Sigmoid colon (tissue), 7 donors: ENCODE measurements around the gene FGR. TPM values are rescaled to one million over a fixed set of nuclear protein-coding genes. Genes with fewer than 3 reads are reported as not detected.

ENCODE experiments used
- DNase-seq: peaks from one replicate; pipeline ENCODE4 v3.0.0-alpha.2; 2019
- H3K27ac ChIP-seq, 4 donors: fragments of 200-600 bp; sonication (generic); one replicate each; pipeline ENCODE4 v1.5.1; 2016 to 2019; ENCODE audit warnings: mild to moderate bottlenecking in 1 of 4
- H3K27me3 ChIP-seq, 3 donors: fragments of 200-600 bp; sonication (generic); one replicate each; pipeline ENCODE4 v1.5.1; 2019; ENCODE audit warnings: mild to moderate bottlenecking in 1 of 3
- H3K36me3 ChIP-seq, 4 donors: fragments of 200-600 bp; sonication (generic); one replicate each; pipeline ENCODE4 v1.5.1; 2016 to 2019
- H3K4me1 ChIP-seq, 4 donors: fragments of 200-600 bp; sonication (generic); one replicate each; pipeline ENCODE4 v1.5.1; 2017 to 2019
- H3K4me3 ChIP-seq, 4 donors: fragments of 200-600 bp; sonication (generic); one replicate each; pipeline ENCODE4 v1.5.1; 2017 to 2019; ENCODE audit warnings: mild to moderate bottlenecking in 2 of 4, moderate library complexity in 1 of 4
- H3K9me3 ChIP-seq, 4 donors: fragments of 200-600 bp in 3 of 4; sonication (generic) in 3 of 4; one replicate each; pipeline versions ENCODE4 v1.5.1 to v1.6.1; 2013 to 2019
- CTCF ChIP-seq, 4 experiments: fragments of 450-650 bp in 3 of 4; fragments of 200-600 bp in 1 of 4; IDR thresholded peaks; one replicate each; pipeline ENCODE4 v1.5.1; 2016 to 2019; ENCODE audit warnings: antibody characterized with exemption in 4 of 4, mild to moderate bottlenecking in 3 of 4, moderate library complexity in 2 of 4
- EP300 ChIP-seq, 4 donors: sonication (generic); formaldehyde crosslinking; IDR thresholded peaks; one replicate each; pipeline ENCODE4 v1.6.1; 2017; ENCODE audit warnings: antibody characterized with exemption in 4 of 4
- POLR2A ChIP-seq, 2 donors: fragments of 450-650 bp; IDR thresholded peaks; one replicate each; pipeline ENCODE4 v1.6.1; 2016; ENCODE audit warnings: antibody characterized with exemption in 2 of 2, mild to moderate bottlenecking in 2 of 2, moderate library complexity in 2 of 2
- POLR2AphosphoS5 ChIP-seq, 4 donors: sonication (generic); formaldehyde crosslinking; IDR thresholded peaks; one replicate each; pipeline ENCODE4 v1.6.1; 2017; ENCODE audit warnings: antibody characterized with exemption in 4 of 4
- WGBS, 2 donors: extraction: QIAGEN DNeasy Blood & Tissue Kit; methylation state at CpG; one replicate each; pipeline ENCODE4 v1.1.7; 2013; 5-methylcytosine and 5-hydroxymethylcytosine counted together
- intact Hi-C: fragments of 100-400 bp; cut with DNase I; formaldehyde crosslinking; loops from one replicate; pipeline ENCODE4 v1.15.1; 2023
- polyA plus RNA-seq, 3 donors: library from polyadenylated mRNA; stranded (reverse); fragments of 200-250 nt; gene quantifications; one replicate each; pipeline ENCODE4 v1.2.3, GENCODE V29; 2013
- total RNA-seq, 4 donors: library from RNA; depleted of rRNA; stranded (reverse); fragments of >200 nt; gene quantifications; one replicate each; pipeline ENCODE4 v1.1.0, GENCODE V29; 2016
- donor health status: healthy with polysubstance abuse.
- donor health status: Bipolar disorder and iron deficiency.
- donor health status: healthy.

Gene FGR
- total and polyA plus RNA-seq, 7 donors: 3.0 to 14.4 (median 6.9) TPM

GRCh38 chr1:27661412-27662075 is 26.6 kb upstream of the FGR start:
- TF ChIP-seq POLR2A (IDR thresholded peaks at IDR 0.05) (no peak), EP300 (IDR thresholded peaks at IDR 0.05) (no peak), POLR2AphosphoS5 (IDR thresholded peaks at IDR 0.05) (no peak), CTCF (IDR thresholded peaks at IDR 0.05) (no peak)
- Histone ChIP-seq H3K4me1 (peaks cover 0 to 15% (median 5%) of the 10 kb centered on the region in 4 donors), H3K4me3 (no peak overlapping the region), H3K27ac (no peak overlapping the region), H3K36me3 (no peaks in the 10 kb centered on the region), H3K27me3 (no peaks in the 10 kb centered on the region), H3K9me3 (no peaks in the 10 kb centered on the region)
- 96 to 97% methylated on average over 8 of the region's 8 CpGs for WGBS, 2 donors
- DNase-seq: no peak
- intact Hi-C loops: loop anchor here (2.0 to 10.0 kb wide), 5 partner anchors 17 to 361 kb away; partner anchors contain the start of gene TMEM222

- peak overlapping the region; percentile 47 to 82 (median 66) for H3K4me3 ChIP-seq
- intact Hi-C loops: loop anchor here (5.0 to 10.0 kb wide), 3 partner anchors 103 to 336 kb away; partner anchors contain the start of gene TMEM222
- H3K9me3 ChIP-seq: no peaks in the 10 kb centered on the region
- H3K36me3 ChIP-seq: no peaks in the 10 kb centered on the region
- no peaks in the 10 kb centered on the region for H3K27me3 ChIP-seq
- WGBS, 2 donors: 38 to 58% methylated on average over 10 of the region's 10 CpGs
- DNase-seq: no peak
- TF ChIP-seq POLR2A (IDR thresholded peaks at IDR 0.05) (no peak), CTCF (IDR thresholded peaks at IDR 0.05) (no peak), POLR2AphosphoS5 (IDR thresholded peaks at IDR 0.05) (no peak), EP300 (IDR thresholded peaks at IDR 0.05) (no peak)
- H3K4me1 ChIP-seq: peaks cover 0 to 27% (median 14%) of the 10 kb centered on the region in 4 donors
- peak overlapping the region; percentile 91 for H3K27ac ChIP-seq
These were observed 25.4 kb upstream of the FGR start for GRCh38 chr1:27660300-27660835.

- TF ChIP-seq CTCF (IDR thresholded peaks at IDR 0.05): no peak
- peak; percentile 78 to 89 (median 86) for TF ChIP-seq POLR2AphosphoS5 (IDR thresholded peaks at IDR 0.05)
- TF ChIP-seq EP300 (IDR thresholded peaks at IDR 0.05): no peak
- peak in 1 of 2 donors; percentile 28 for TF ChIP-seq POLR2A (IDR thresholded peaks at IDR 0.05)
- Histone ChIP-seq H3K4me3 (peak overlapping the region; percentile 47 to 82 (median 66)), H3K27me3 (no peaks in the 10 kb centered on the region), H3K9me3 (no peaks in the 10 kb centered on the region), H3K36me3 (no peaks in the 10 kb centered on the region), H3K27ac (peak overlapping the region; percentile 91), H3K4me1 (peaks cover 0 to 31% (median 14%) of the 10 kb centered on the region in 4 donors)
- DNase-seq: peak; percentile 96
- WGBS, 2 donors: 4 to 5% methylated on average over 78 of the region's 78 CpGs
- intact Hi-C loops: loop anchor here (5.0 to 10.0 kb wide), 3 partner anchors 102 to 335 kb away; partner anchors contain the start of gene TMEM222
These were observed 24.7 kb upstream of the FGR start for GRCh38 chr1:27659497-27660299.

- peak in 1 of 4 donors; percentile 17 for TF ChIP-seq POLR2AphosphoS5 (IDR thresholded peaks at IDR 0.05)
- TF ChIP-seq CTCF (IDR thresholded peaks at IDR 0.05): no peak
- intact Hi-C loops: no loop called here
- Histone ChIP-seq H3K4me3 (peak overlapping the region in 2 of 4 donors; percentile 64 to 69), H3K36me3 (no peaks in the 10 kb centered on the region), H3K27ac (peak overlapping the region; percentile 91), H3K4me1 (peaks cover 0 to 31% (median 14%) of the 10 kb centered on the region in 4 donors), H3K9me3 (no peaks in the 10 kb centered on the region), H3K27me3 (no peaks in the 10 kb centered on the region)
- WGBS, 2 donors: 44 to 59% methylated on average over 7 of the region's 7 CpGs
- peak; percentile 69 for DNase-seq
These were observed 24.0 kb upstream of the FGR start for GRCh38 chr1:27658951-27659496.
